GM18499 (cell line): ENCODE measurements around the gene CREBBP.

ENCODE experiments used
- ATAC-seq: cut with Tn5 transposase; IDR thresholded peaks from one replicate; pipeline ENCODE4 v1.9.1; 2021; ENCODE audit warnings: moderate number of reproducible peaks; ENCODE audit not compliant: insufficient read depth, unreplicated experiment

Gene CREBBP

GRCh38 chr16:3774156-3774767, 106.3 kb downstream of the CREBBP start:
- ATAC-seq, result no peak

GRCh38 chr16:3773663-3774062, 106.8 kb downstream of the CREBBP start:
- ATAC-seq, result no peak

GRCh38 chr16:3771513-3771912, 109.0 kb downstream of the CREBBP start:
- ATAC-seq, result no peak

GRCh38 chr16:3770530-3770929, 110.0 kb downstream of the CREBBP start:
- no peak for ATAC-seq

- ATAC-seq, result no peak
Observed at GRCh38 chr16:3769942-3770341, 110.6 kb downstream of the CREBBP start.

- ATAC-seq, result no peak
Observed at GRCh38 chr16:3769013-3769412, 111.5 kb downstream of the CREBBP start.

- ATAC-seq, result no peak
Observed at GRCh38 chr16:3767333-3767986, 113.1 kb downstream of the CREBBP start.

- no peak for ATAC-seq
Observed at GRCh38 chr16:3766177-3766576, 114.3 kb downstream of the CREBBP start.

GRCh38 chr16:3764409-3764808, 116.1 kb downstream of the CREBBP start:
- no peak for ATAC-seq

GRCh38 chr16:3762107-3762750, 118.3 kb downstream of the CREBBP start:
- no peak for ATAC-seq

GRCh38 chr16:3761375-3762106, 119.0 kb downstream of the CREBBP start:
- no peak for ATAC-seq

- ATAC-seq, result no peak
Observed at GRCh38 chr16:3760518-3760917, 120.0 kb downstream of the CREBBP start.

GRCh38 chr16:3759736-3760135, 120.8 kb downstream of the CREBBP start:
- ATAC-seq, result no peak

- no peak for ATAC-seq
Observed at GRCh38 chr16:3756113-3756512, 124.4 kb downstream of the CREBBP start.

GRCh38 chr16:3755249-3755648, 125.3 kb downstream of the CREBBP start:
- no peak for ATAC-seq

GRCh38 chr16:3754772-3755171, 125.7 kb downstream of the CREBBP start:
- ATAC-seq, result no peak

GRCh38 chr16:3754081-3754703, 126.3 kb downstream of the CREBBP start:
- no peak for ATAC-seq

GRCh38 chr16:3752984-3753383, 127.5 kb downstream of the CREBBP start:
- no peak for ATAC-seq

GRCh38 chr16:3751878-3752277, 128.6 kb downstream of the CREBBP start:
- ATAC-seq, result no peak

GRCh38 chr16:3748307-3748706, 132.2 kb downstream of the CREBBP start:
- no peak for ATAC-seq
